ENCODE results near the gene ANKRD40. TPM values are rescaled to one million over a fixed set of nuclear protein-coding genes. Genes with fewer than 3 reads are reported as not detected.

The ANKRD40 gene
- total and polyA plus RNA-seq, 9 of the 15 experiments (the other 6 are each of a cell fraction or from before 2014, with no cell fraction given): 9.0 to 28.9 (median 27.7) TPM

- H3K27ac ChIP-seq (ENCODE audit: extremely low read depth, low read depth, low read length): no peak overlapping the region
- no peak overlapping the region for H3K4me2 ChIP-seq (ENCODE audit: insufficient read depth, low read length)
- FAIRE-seq (no peak), DNase-seq (ENCODE audit: extremely low read depth in 1 of 4, low spot score in 3 of 4) (no peak), ATAC-seq (no peak)
- in situ Hi-C loops (cut with MboI): no loop called here
- H3K4me1 ChIP-seq (replicated peaks in 1 of 2; ENCODE audit: control insufficient read depth in 2 of 2, insufficient read depth in 2 of 2, low read length in 2 of 2): peaks cover 28 to 36% of the 10 kb centered on the region in 2 experiments
- WGBS (ENCODE audit: insufficient coverage, low coverage, missing lambda C conversion rate): 70% methylated on average over 7 of the region's 7 CpGs
- H3K9me3 ChIP-seq (replicated peaks; ENCODE audit: control insufficient read depth, insufficient read depth, low read depth, low read length): peaks cover 4% of the 10 kb centered on the region; the same call in 1 of the 2 replicates
- no peak overlapping the region for H3K4me3 ChIP-seq
- H3K27me3 ChIP-seq (ENCODE audit: control insufficient read depth in 2 of 2, insufficient read depth in 2 of 2, low read length in 2 of 2): no peaks in the 10 kb centered on the region; a peak in 1 of 5 replicates
- H3K9me1 ChIP-seq (ENCODE audit: control insufficient read depth, insufficient read depth, low read length): peaks cover 8% of the 10 kb centered on the region
- ChIA-PET CTCF (ENCODE audit: low intra/inter-chr PET ratio) (no interaction called here), POLR2A (interaction anchor here (0.6 kb wide), 1 partner anchor 74 kb away, joined by 3 read pairs; no protein-coding TSS in a partner anchor)
- H3K9ac ChIP-seq (ENCODE audit: insufficient read depth in 1 of 2, low read depth in 2 of 2, low read length in 2 of 2): no peak overlapping the region
- no peak overlapping the region for H2AFZ ChIP-seq (ENCODE audit: low read depth, low read length)
- intact Hi-C loops (cut with micrococcal nuclease): no loop called here
- H4K20me1 ChIP-seq (replicated peaks; ENCODE audit: control insufficient read depth, insufficient read depth, low read length): no peaks in the 10 kb centered on the region
- no TSS peak for BruUV-seq (replicated peaks)
- no peaks in the 10 kb centered on the region for H3K36me3 ChIP-seq (ENCODE audit: control insufficient read depth, insufficient read depth, low read length)
- H3K79me2 ChIP-seq (ENCODE audit: control insufficient read depth, insufficient read depth, low read length): no peaks in the 10 kb centered on the region
- TF ChIP-seq CHAMP1 (IDR thresholded peaks at IDR 0.05) (no peak), EHMT2 (IDR thresholded peaks at IDR 0.05) (no peak), NFRKB (IDR thresholded peaks at IDR 0.05; ENCODE audit: low read depth) (no peak), CSDE1 (IDR thresholded peaks at IDR 0.05) (no peak), ZNF507 (tag; conservative IDR thresholded peaks at IDR 0.05) (no peak), TFAM (CRISPR knock-in tag; conservative IDR thresholded peaks at IDR 0.05) (no peak), MNT (conservative IDR thresholded peaks at IDR 0.05) (no peak), TBP (optimal IDR thresholded peaks at IDR 0.05; ENCODE audit: low read depth, low read length) (no peak), HNRNPLL (IDR thresholded peaks at IDR 0.05; ENCODE audit: low read depth, low read length, poor library complexity, severe bottlenecking) (no peak), ZNF318 (IDR thresholded peaks at IDR 0.05; ENCODE audit: borderline replicate concordance in 1 of 2, low read depth in 1 of 2) (no peak), ZNF124 (CRISPR knock-in tag; IDR thresholded peaks at IDR 0.05) (no peak)
Measured at GRCh38 chr17:50657054-50657453, 50.7 kb downstream of the ANKRD40 start.
